A673 (cell line): ENCODE data around the gene ARFRP1.

Experiments
- EZH2 ChIP-seq: fragments of 200-600 bp; sonication (generic); IDR thresholded peaks from 2 replicates; pipeline ENCODE4 v1.6.1; 2017; ENCODE audit warnings: borderline replicate concordance, low read depth, mild to moderate bottlenecking, mixed read lengths, antibody characterized with exemption, low read length; ENCODE audit not compliant: poor library complexity, severe bottlenecking
- TF ChIP-seq, protein P1 (sequence below): fragments of 300-800, 200-600 bp; sonication (generic); conservative IDR thresholded peaks from 2 replicates; pipeline ENCODE4 v1.5.1; 2017; ENCODE audit warnings: low read depth, mild to moderate bottlenecking, antibody characterized with exemption, low read length, moderate library complexity, mixed read lengths

DNA sequence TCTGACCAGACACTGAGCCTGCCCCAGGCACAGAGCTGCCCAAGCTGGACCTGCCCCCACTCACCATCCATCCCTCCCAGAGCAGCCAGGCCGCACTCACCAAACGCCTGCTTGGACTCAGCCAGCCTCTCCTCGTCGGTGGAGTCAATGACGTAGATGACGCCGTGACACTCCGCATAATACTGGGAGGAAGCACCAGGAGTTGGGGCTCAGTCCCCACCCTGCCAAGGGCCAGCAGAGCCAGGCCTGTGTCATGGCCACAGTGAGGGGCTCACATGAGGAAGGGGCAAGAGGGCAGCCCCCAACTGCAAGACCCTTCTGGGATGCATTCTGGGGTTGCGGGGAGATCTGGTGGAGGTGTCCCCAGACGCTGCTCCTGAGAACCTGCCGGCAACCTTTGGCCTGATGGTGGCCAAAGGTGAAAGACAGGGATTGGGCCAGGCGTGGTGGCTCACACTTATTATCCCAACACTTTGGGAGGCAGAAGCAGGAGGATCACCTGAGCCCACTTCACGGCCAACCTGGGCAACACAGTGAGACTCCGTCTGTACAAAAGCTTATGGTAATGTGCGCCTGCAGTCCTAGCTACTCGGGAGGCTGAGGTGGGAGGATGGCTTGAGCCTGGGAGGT is 5.6 kb downstream of the ARFRP1 start:
- TF ChIP-seq, protein P1, sequence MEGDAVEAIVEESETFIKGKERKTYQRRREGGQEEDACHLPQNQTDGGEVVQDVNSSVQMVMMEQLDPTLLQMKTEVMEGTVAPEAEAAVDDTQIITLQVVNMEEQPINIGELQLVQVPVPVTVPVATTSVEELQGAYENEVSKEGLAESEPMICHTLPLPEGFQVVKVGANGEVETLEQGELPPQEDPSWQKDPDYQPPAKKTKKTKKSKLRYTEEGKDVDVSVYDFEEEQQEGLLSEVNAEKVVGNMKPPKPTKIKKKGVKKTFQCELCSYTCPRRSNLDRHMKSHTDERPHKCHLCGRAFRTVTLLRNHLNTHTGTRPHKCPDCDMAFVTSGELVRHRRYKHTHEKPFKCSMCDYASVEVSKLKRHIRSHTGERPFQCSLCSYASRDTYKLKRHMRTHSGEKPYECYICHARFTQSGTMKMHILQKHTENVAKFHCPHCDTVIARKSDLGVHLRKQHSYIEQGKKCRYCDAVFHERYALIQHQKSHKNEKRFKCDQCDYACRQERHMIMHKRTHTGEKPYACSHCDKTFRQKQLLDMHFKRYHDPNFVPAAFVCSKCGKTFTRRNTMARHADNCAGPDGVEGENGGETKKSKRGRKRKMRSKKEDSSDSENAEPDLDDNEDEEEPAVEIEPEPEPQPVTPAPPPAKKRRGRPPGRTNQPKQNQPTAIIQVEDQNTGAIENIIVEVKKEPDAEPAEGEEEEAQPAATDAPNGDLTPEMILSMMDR: no peak
- TF ChIP-seq EZH2: no peak
